ENCODE measurements around the gene OR52H1.

The OR52H1 gene

GRCh38 chr11:5531053-5531831 lies 17.1 kb downstream of the OR52H1 start:
- DNase-seq (ENCODE audit: low spot score) = no peak

- no peak for DNase-seq (ENCODE audit: low spot score)
These were observed 19.8 kb downstream of the OR52H1 start for GRCh38 chr11:5528495-5528894.

GRCh38 chr11:5527716-5528115 lies 20.6 kb downstream of the OR52H1 start:
- no peak for DNase-seq (ENCODE audit: low spot score)

- DNase-seq (ENCODE audit: low spot score) = no peak
These were observed 23.6 kb downstream of the OR52H1 start for GRCh38 chr11:5524756-5525155.

- no peak for DNase-seq (ENCODE audit: low spot score)
These were observed 26.0 kb downstream of the OR52H1 start for GRCh38 chr11:5522308-5522707.

GRCh38 chr11:5521540-5521939 lies 26.8 kb downstream of the OR52H1 start:
- peak; percentile 11 for DNase-seq (ENCODE audit: low spot score)

GRCh38 chr11:5516599-5516998 lies 31.7 kb downstream of the OR52H1 start, which contains the start of gene UBQLNL:
TSS of gene UBQLNL (minus strand) at chr11:5516699. CDS start at chr11:5516441, 258 bp downstream.
- no peak for DNase-seq (ENCODE audit: low spot score)

GRCh38 chr11:5514841-5515240 lies 33.5 kb downstream of the OR52H1 start:
- no peak for DNase-seq (ENCODE audit: low spot score)

- DNase-seq (ENCODE audit: low spot score) = no peak
These were observed 38.5 kb downstream of the OR52H1 start, which contains the start of gene UBQLN3 for GRCh38 chr11:5509803-5510202. TSS of gene UBQLN3 (minus strand) at chr11:5509957. CDS start at chr11:5509558, 399 bp downstream.

GRCh38 chr11:5508605-5509004 lies 39.7 kb downstream of the OR52H1 start:
- no peak for DNase-seq (ENCODE audit: low spot score)

GRCh38 chr11:5507933-5508305 lies 40.4 kb downstream of the OR52H1 start:
- no peak for DNase-seq (ENCODE audit: low spot score)

GRCh38 chr11:5507177-5507932 lies 41.0 kb downstream of the OR52H1 start:
- no peak for DNase-seq (ENCODE audit: low spot score)

GRCh38 chr11:5505363-5506048 lies 42.8 kb downstream of the OR52H1 start:
- no peak for DNase-seq (ENCODE audit: low spot score)

GRCh38 chr11:5504403-5504921 lies 43.9 kb downstream of the OR52H1 start:
- DNase-seq (ENCODE audit: low spot score) = no peak

- no peak for DNase-seq (ENCODE audit: low spot score)
These were observed 47.9 kb downstream of the OR52H1 start for GRCh38 chr11:5500393-5500801.

- no peak for DNase-seq (ENCODE audit: low spot score)
These were observed 48.7 kb downstream of the OR52H1 start for GRCh38 chr11:5499671-5500070.
